IMR-90 (cell line): ENCODE results near the gene ZNF277. TPM values are rescaled to one million over a fixed set of nuclear protein-coding genes. Genes with fewer than 3 reads are reported as not detected.

Source experiments
- ATAC-seq: fragments of 200-7000 bp; cut with Tn5 transposase; 2 replicates; pipeline ENCODE4 v1.9.1; 2020; ENCODE audit warnings: low read depth, mild to moderate bottlenecking, moderate library complexity
- BruUV-seq: library from RNA; stranded (reverse); fragments of 400-500 nt; replicated peaks from 2 replicates; lab custom pipeline; 2021; lab: Mats Ljungman, UMichigan
- CTCF ChIA-PET: fragments of 300-600 bp; formaldehyde crosslinking; extraction: SDS; loops from one replicate; lab custom pipeline; 2021; ENCODE audit warnings: antibody characterized with exemption; lab: Yijun Ruan, JAX
- POLR2A ChIA-PET: fragments of 300-600 bp; sonication (Branson Sonifier 250); formaldehyde crosslinking; loops from one replicate; lab custom pipeline; 2022; ENCODE audit warnings: antibody characterized with exemption; ENCODE audit not compliant: unreplicated experiment; lab: Charles Lee
- DNase-seq: peaks from one replicate; pipeline ENCODE4 v3.0.0; 2013
- H2AFZ ChIP-seq: replicated peaks from 2 replicates; pipeline ENCODE3; 2013; ENCODE audit warnings: low read length, mild to moderate bottlenecking; ENCODE audit not compliant: poor library complexity
- H2AK5ac ChIP-seq: 2 replicates; pipeline ENCODE4 v1.6.1; 2013; ENCODE audit warnings: low read depth, low read length, inconsistent platforms
- H2AK9ac ChIP-seq: replicated peaks from 2 replicates; pipeline ENCODE3; 2013; ENCODE audit warnings: mild to moderate bottlenecking, low read depth, low read length, moderate library complexity; ENCODE audit not compliant: poor library complexity
- H2BK120ac ChIP-seq: 2 replicates; pipeline ENCODE4 v1.6.1; 2013; ENCODE audit warnings: low read depth, low read length, inconsistent platforms
- H2BK15ac ChIP-seq: 3 replicates; pipeline ENCODE4 v1.6.1; 2013; ENCODE audit warnings: low read depth, low read length, inconsistent platforms
- H2BK20ac ChIP-seq: 2 replicates; pipeline ENCODE4 v1.6.1; 2013; ENCODE audit warnings: low read depth, mild to moderate bottlenecking, inconsistent platforms, low read length, moderate library complexity
- H2BK5ac ChIP-seq: 2 replicates; pipeline ENCODE4 v1.6.1; 2013; ENCODE audit warnings: mild to moderate bottlenecking, low read depth, low read length, inconsistent platforms; ENCODE audit not compliant: poor library complexity, severe bottlenecking
- H3K14ac ChIP-seq: replicated peaks from 2 replicates; pipeline ENCODE4 v1.6.1; 2013; ENCODE audit warnings: low read depth, low read length, inconsistent platforms
- H3K18ac ChIP-seq: 2 replicates; pipeline ENCODE4 v1.6.1; 2013; ENCODE audit warnings: low read depth, low read length, control low read depth
- H3K23ac ChIP-seq: 2 replicates; pipeline ENCODE4 v1.6.1; 2013; ENCODE audit warnings: low read depth, low read length, inconsistent platforms
- H3K27ac ChIP-seq: 2 replicates; pipeline ENCODE4 v1.5.1; 2013; ENCODE audit warnings: mild to moderate bottlenecking, control low read depth, low read length; ENCODE audit not compliant: insufficient read depth
- H3K27me3 ChIP-seq: 2 replicates; pipeline ENCODE4 v1.6.1; 2013; ENCODE audit warnings: low read length; ENCODE audit not compliant: control insufficient read depth, insufficient read depth
- H3K36me3 ChIP-seq: 2 replicates; pipeline ENCODE4 v1.6.1; 2013; ENCODE audit warnings: low read length, mixed read lengths; ENCODE audit not compliant: control insufficient read depth, insufficient read depth
- H3K4ac ChIP-seq: 2 replicates; pipeline ENCODE4 v1.6.1; 2013; ENCODE audit warnings: low read depth, low read length, inconsistent platforms
- H3K4me1 ChIP-seq: 2 replicates; pipeline ENCODE4 v1.6.1; 2013; ENCODE audit warnings: low read length, mixed read lengths; ENCODE audit not compliant: control insufficient read depth, insufficient read depth
- H3K4me2 ChIP-seq: 2 replicates; pipeline ENCODE4 v1.6.1; 2013; ENCODE audit warnings: low read depth, mild to moderate bottlenecking, control low read depth, low read length, moderate library complexity
- H3K4me3 ChIP-seq: 2 replicates; pipeline ENCODE4 v1.5.1; 2013; ENCODE audit warnings: low read depth, mild to moderate bottlenecking, control low read depth, low read length, moderate library complexity; ENCODE audit not compliant: insufficient read depth
- H3K56ac ChIP-seq: 2 replicates; pipeline ENCODE4 v1.6.1; 2013; ENCODE audit warnings: low read length, inconsistent platforms; ENCODE audit not compliant: insufficient read depth; ENCODE audit errors: extremely low read depth
- H3K79me1 ChIP-seq, 2 experiments: 2 replicates each; pipeline ENCODE4 v1.6.1; 2013; ENCODE audit warnings: low read length in 2 of 2, inconsistent platforms in 1 of 2, low read depth in 1 of 2
- H3K9ac ChIP-seq: 2 replicates; pipeline ENCODE4 v1.6.1; 2013; ENCODE audit warnings: low read depth, low read length, control low read depth
- H3K9me1 ChIP-seq: 2 replicates; pipeline ENCODE4 v1.6.1; 2013; ENCODE audit warnings: low read length, inconsistent platforms; ENCODE audit not compliant: insufficient read depth
- H3K9me3 ChIP-seq: 2 replicates; pipeline ENCODE4 v1.6.1; 2013; ENCODE audit warnings: low read length; ENCODE audit not compliant: control insufficient read depth, insufficient read depth
- H4K20me1 ChIP-seq: 2 replicates; pipeline ENCODE4 v1.6.1; 2013; ENCODE audit warnings: low read length, inconsistent platforms; ENCODE audit not compliant: insufficient read depth
- H4K5ac ChIP-seq: 2 replicates; pipeline ENCODE4 v1.6.1; 2013; ENCODE audit warnings: mild to moderate bottlenecking, low read depth, low read length, control low read depth
- H4K8ac ChIP-seq, 2 experiments: 2 replicates each; pipeline ENCODE4 v1.6.1; 2013; ENCODE audit warnings: low read depth in 2 of 2, low read length in 2 of 2, control low read depth in 1 of 2, inconsistent platforms in 1 of 2
- H4K91ac ChIP-seq: 2 replicates; pipeline ENCODE4 v1.6.1; 2013; ENCODE audit warnings: low read depth, low read length, inconsistent platforms; ENCODE audit not compliant: insufficient read depth
- BHLHE40 ChIP-seq: fragments of 150-350 bp; IDR thresholded peaks from 2 replicates; pipeline ENCODE4 v1.6.1; 2016; ENCODE audit warnings: mild to moderate bottlenecking, low read depth, low read length
- CHD1 ChIP-seq: IDR thresholded peaks from 2 replicates; pipeline ENCODE4 v1.6.1; 2012; ENCODE audit warnings: low read depth, low read length, improper control_type of control experiment
- NFE2L2 ChIP-seq: fragments of 150-350 bp; IDR thresholded peaks from 2 replicates; pipeline ENCODE4 v1.6.1; 2016; ENCODE audit warnings: low read depth, mild to moderate bottlenecking, low read length
- POLR2A ChIP-seq: IDR thresholded peaks from 2 replicates; pipeline ENCODE4 v1.6.1; 2012; ENCODE audit warnings: mild to moderate bottlenecking, low read depth, low read length
- RCOR1 ChIP-seq: IDR thresholded peaks from 2 replicates; pipeline ENCODE4 v1.6.1; 2012; ENCODE audit warnings: mild to moderate bottlenecking, low read length, improper control_type of control experiment; ENCODE audit not compliant: insufficient replicate concordance
- RFX5 ChIP-seq: IDR thresholded peaks from 2 replicates; pipeline ENCODE4 v1.8.0; 2012; ENCODE audit warnings: low read depth, mild to moderate bottlenecking, low read length, moderate library complexity
- USF2 ChIP-seq: fragments of 150-350 bp; IDR thresholded peaks from 2 replicates; pipeline ENCODE4 v1.6.1; 2017; ENCODE audit warnings: mild to moderate bottlenecking, antibody characterized with exemption, low read length, low read depth
- WGBS, 2 experiments: methylation state at CpG; one replicate each; pipeline versions ENCODE4 v1.1.5 to v1.1.7; 2013; ENCODE audit warnings: missing lambda C conversion rate in 2 of 2; ENCODE audit not compliant: insufficient read length in 1 of 2; ENCODE audit errors: extremely low coverage in 2 of 2; 5-methylcytosine and 5-hydroxymethylcytosine counted together
- dilution Hi-C: fragments of 300-500 bp; cut with HindIII; formaldehyde crosslinking; loops from one replicate; pipeline ENCODE4 v1.14.3; 2018; ENCODE audit warnings: low sequenced_read_pairs; ENCODE audit not compliant: unreplicated experiment
- in situ Hi-C: fragments of 300-500 bp; cut with MboI; formaldehyde crosslinking; loops from 3 replicates; pipeline ENCODE4 v1.14.3; 2019; ENCODE audit warnings: low sequenced_read_pairs, inconsistent platforms, mixed read lengths
- intact Hi-C: fragments of 100-400 bp; cut with micrococcal nuclease; formaldehyde crosslinking; loops from 2 replicates; pipeline ENCODE4 v1.10.0; 2022
- polyA plus RNA-seq, 3 experiments: library from polyadenylated mRNA; depleted of rRNA; stranded (reverse); fragments of >200 nt; gene quantifications; 2 replicates each; pipeline ENCODE4 v1.2.3, GENCODE V29; 2012; ENCODE audit warnings: low replicate concordance in 1 of 3
- total RNA-seq: library from RNA; depleted of rRNA; stranded (reverse); fragments of >200 nt; gene quantifications from 2 replicates; pipeline ENCODE4 v1.2.3, GENCODE V29; 2012

ZNF277 gene
- total and polyA plus RNA-seq, 2 of the 4 experiments (the other 2 are of a cell fraction) = 7.3 to 21.3 TPM

- H2BK120ac ChIP-seq = no peak overlapping the region
- H4K8ac ChIP-seq = no peak overlapping the region
- H2BK5ac ChIP-seq = no peak overlapping the region
- no peaks in the 10 kb centered on the region; the same call in 1 of the 2 replicates for H3K9me1 ChIP-seq
- no peak overlapping the region for H3K18ac ChIP-seq
- intact Hi-C loops = no loop called here
- H3K4ac ChIP-seq = no peak overlapping the region
- TF ChIP-seq CHD1 (no peak), RCOR1 (no peak), POLR2A (no peak), RFX5 (no peak), NFE2L2 (no peak), USF2 (no peak), BHLHE40 (no peak)
- peaks cover 2% of the 10 kb centered on the region; the same call in 1 of the 2 replicates for H3K9me3 ChIP-seq
- H3K4me1 ChIP-seq = no peaks in the 10 kb centered on the region
- H3K79me1 ChIP-seq = peaks cover 0 to 1% of the 10 kb centered on the region in 2 experiments; a peak in 2 of 4 replicates
- no peak overlapping the region for H3K14ac ChIP-seq
- H3K27ac ChIP-seq = no peak overlapping the region
- dilution Hi-C loops = no loop called here
- H3K9ac ChIP-seq = no peak overlapping the region
- no peak overlapping the region for H4K5ac ChIP-seq
- no peak overlapping the region for H2AK5ac ChIP-seq
- H3K23ac ChIP-seq = no peak overlapping the region
- no peak overlapping the region for H2AFZ ChIP-seq
- DNase-seq = no peak
- H2AK9ac ChIP-seq = no peak overlapping the region
- no peak overlapping the region for H3K4me2 ChIP-seq
- H4K91ac ChIP-seq = no peak overlapping the region
- in situ Hi-C loops = no loop called here
- H3K4me3 ChIP-seq = no peak overlapping the region
- no CpG with 5 or more reads among the region's 2 CpGs for WGBS, 2 experiments
- ATAC-seq = no peak
- H4K20me1 ChIP-seq = no peaks in the 10 kb centered on the region
- 0 out of 2 replicates have a peak, but pooled peaks cover 1% of the 10 kb centered on the region for H3K36me3 ChIP-seq
- ChIA-PET CTCF (no interaction called here), POLR2A (no interaction called here)
- H3K27me3 ChIP-seq = no peaks in the 10 kb centered on the region
- no peak overlapping the region for H3K56ac ChIP-seq
- no peak overlapping the region for H2BK15ac ChIP-seq
- no peak overlapping the region for H2BK20ac ChIP-seq
- BruUV-seq = no TSS peak
Observed at GRCh38 chr7:112168915-112169314, 37.6 kb upstream of the ZNF277 start.
